GM18517 (cell line): ENCODE measurements around the gene AOPEP.
A peak's percentile ranks its signal among the peaks of the same experiment; 100 is the strongest.
"Not testable (repeated sequence)": the region's sequence is repeated elsewhere in the genome, so short reads cannot be mapped to it uniquely, and the experiment has no call there.

Experiments used
- ATAC-seq: cut with Tn5 transposase; IDR thresholded peaks from one replicate; pipeline ENCODE4 v1.9.1; 2021; ENCODE audit warnings: mild to moderate bottlenecking, moderate library complexity; ENCODE audit not compliant: unreplicated experiment

AOPEP gene

GRCh38 chr9:94867281-94867841, 140.9 kb downstream of the AOPEP start:
- ATAC-seq: no peak

GRCh38 chr9:94867842-94868312, 141.4 kb downstream of the AOPEP start:
- ATAC-seq: no peak

- ATAC-seq: no peak
These were observed 142.0 kb downstream of the AOPEP start for GRCh38 chr9:94868464-94868863.

- ATAC-seq: no peak
These were observed 142.9 kb downstream of the AOPEP start for GRCh38 chr9:94869415-94869843.

- ATAC-seq: no peak
These were observed 143.9 kb downstream of the AOPEP start for GRCh38 chr9:94870465-94870792.

GRCh38 chr9:94870793-94871558, 144.5 kb downstream of the AOPEP start:
- ATAC-seq: no peak

- ATAC-seq: no peak
These were observed 145.8 kb downstream of the AOPEP start for GRCh38 chr9:94872083-94872833.

GRCh38 chr9:94872891-94873511, 146.5 kb downstream of the AOPEP start:
- ATAC-seq: no peak

- ATAC-seq: no peak
These were observed 147.8 kb downstream of the AOPEP start for GRCh38 chr9:94874316-94874715.

- ATAC-seq: peak; percentile 81
These were observed 149.0 kb downstream of the AOPEP start for GRCh38 chr9:94875300-94876020.

- ATAC-seq: not testable (repeated sequence)
These were observed 152.3 kb downstream of the AOPEP start for GRCh38 chr9:94878804-94879203.

- ATAC-seq: no peak
These were observed 152.7 kb downstream of the AOPEP start for GRCh38 chr9:94879230-94879629.

- no peak for ATAC-seq
These were observed 154.5 kb downstream of the AOPEP start for GRCh38 chr9:94881023-94881422.

GRCh38 chr9:94881454-94881853, 155.0 kb downstream of the AOPEP start:
- no peak for ATAC-seq

- ATAC-seq: no peak
These were observed 155.4 kb downstream of the AOPEP start for GRCh38 chr9:94881940-94882339.

- no peak for ATAC-seq
These were observed 156.6 kb downstream of the AOPEP start for GRCh38 chr9:94882966-94883641.

GRCh38 chr9:94885854-94886447, 159.5 kb downstream of the AOPEP start:
- ATAC-seq: no peak

GRCh38 chr9:94887721-94888120, 161.2 kb downstream of the AOPEP start:
- no peak for ATAC-seq

- no peak for ATAC-seq
These were observed 162.3 kb downstream of the AOPEP start for GRCh38 chr9:94888775-94889174.

- no peak for ATAC-seq
These were observed 163.1 kb downstream of the AOPEP start for GRCh38 chr9:94889628-94890027.
